Prostate gland (tissue), 2 donors: ENCODE measurements around the gene RABL3. TPM values are rescaled to one million over a fixed set of nuclear protein-coding genes. Genes with fewer than 3 reads are reported as not detected.
"Not testable (repeated sequence)": the region's sequence is repeated elsewhere in the genome, so short reads cannot be mapped to it uniquely, and the experiment has no call there.

ENCODE experiments used
- DNase-seq: peaks from one replicate; pipeline ENCODE4 v3.0.0-alpha.2; 2019; ENCODE audit warnings: low spot score
- H3K27ac ChIP-seq, 2 donors: fragments of 200-600 bp; sonication (generic); 2 replicates each; pipeline ENCODE4 v1.5.1; 2017 to 2019
- H3K27me3 ChIP-seq: fragments of 200-600 bp; sonication (generic); replicated peaks from 2 replicates; pipeline ENCODE4 v1.5.1; 2019; ENCODE audit not compliant: insufficient read depth
- H3K36me3 ChIP-seq, 2 donors: fragments of 200-600 bp; sonication (generic); 1 replicate in 1 of 2; 2 replicates in 1 of 2; pipeline versions ENCODE4 v1.5.1 to v1.8.1; 2017 to 2019
- H3K4me1 ChIP-seq: fragments of 200-600 bp; sonication (generic); replicated peaks from 2 replicates; pipeline ENCODE4 v1.5.1; 2019
- H3K4me3 ChIP-seq, 2 donors: fragments of 200-600 bp; sonication (generic); 2 replicates each; pipeline ENCODE4 v1.5.1; 2017 to 2019
- H3K9me3 ChIP-seq: fragments of 200-600 bp; sonication (generic); 2 replicates; pipeline ENCODE4 v1.5.1; 2017
- CTCF ChIP-seq, 4 experiments: fragments of 200-600 bp in 2 of 4; fragments of 450-650 bp in 2 of 4; sonication (generic) in 2 of 4; IDR thresholded peaks; 1 replicate in 3 of 4; 2 replicates in 1 of 4; pipeline ENCODE4 v1.5.1; 2016 to 2019; ENCODE audit warnings: antibody characterized with exemption in 4 of 4, mild to moderate bottlenecking in 2 of 4, moderate library complexity in 2 of 4
- POLR2A ChIP-seq: fragments of 450-650 bp; IDR thresholded peaks from one replicate; pipeline ENCODE4 v1.6.1; 2016; ENCODE audit warnings: antibody characterized with exemption, mild to moderate bottlenecking
- POLR2AphosphoS5 ChIP-seq: sonication (generic); formaldehyde crosslinking; IDR thresholded peaks from one replicate; pipeline ENCODE4 v1.6.1; 2017; ENCODE audit warnings: antibody characterized with exemption
- WGBS: methylation state at CpG from one replicate; pipeline ENCODE4 v1.1.5; 2018; 5-methylcytosine and 5-hydroxymethylcytosine counted together
- intact Hi-C: fragments of 100-400 bp; cut with DNase I; formaldehyde crosslinking; loops from one replicate; pipeline ENCODE4 v1.14.2; 2022
- total RNA-seq, 2 donors: library from RNA; depleted of rRNA; stranded (reverse); fragments of >200 nt; gene quantifications; one replicate each; pipeline ENCODE4 v1.1.0, GENCODE V29; 2016

Gene RABL3
- total RNA-seq, 2 donors from 2014 or later: 13.5 to 24.2 TPM

GRCh38 chr3:120726791-120727190, 15.5 kb downstream of the RABL3 start:
- no peaks in the 10 kb centered on the region for H3K36me3 ChIP-seq
- WGBS: 88% methylated on average over 1 of the region's 1 CpG
- H3K4me3 ChIP-seq: no peak overlapping the region
- TF ChIP-seq POLR2AphosphoS5 (no peak), POLR2A (no peak), CTCF (IDR thresholded peaks at IDR 0.05) (no peak)
- no peaks in the 10 kb centered on the region for H3K4me1 ChIP-seq
- H3K27ac ChIP-seq: no peak overlapping the region
- DNase-seq: no peak
- H3K27me3 ChIP-seq: no peaks in the 10 kb centered on the region
- H3K9me3 ChIP-seq: no peaks in the 10 kb centered on the region
- intact Hi-C loops: no loop called here

- H3K9me3 ChIP-seq, H3K27ac ChIP-seq, intact Hi-C loops, H3K4me1 ChIP-seq, H3K36me3 ChIP-seq, H3K27me3 ChIP-seq: not testable (repeated sequence)
- 66% methylated on average over 20 of the region's 20 CpGs for WGBS
- peak overlapping the region in 1 of 2 donors; percentile 8 for H3K4me3 ChIP-seq
- peak; percentile 63 for DNase-seq
- peak; percentile 27 for TF ChIP-seq POLR2AphosphoS5
Observed at GRCh38 chr3:120719167-120719834, 23.0 kb downstream of the RABL3 start.

GRCh38 chr3:120713262-120713661, 29.1 kb downstream of the RABL3 start:
- DNase-seq: no peak
- intact Hi-C loops: no loop called here
- Histone ChIP-seq H3K4me3 (no peak overlapping the region), H3K27ac (no peak overlapping the region), H3K27me3 (no peaks in the 10 kb centered on the region), H3K4me1 (no peaks in the 10 kb centered on the region), H3K36me3 (no peaks in the 10 kb centered on the region), H3K9me3 (no peaks in the 10 kb centered on the region)
- TF ChIP-seq CTCF (IDR thresholded peaks at IDR 0.05) (no peak), POLR2A (no peak), POLR2AphosphoS5 (no peak)

- Histone ChIP-seq H3K36me3 (no peaks in the 10 kb centered on the region), H3K27me3 (no peaks in the 10 kb centered on the region), H3K27ac (no peak overlapping the region), H3K9me3 (no peaks in the 10 kb centered on the region), H3K4me1 (no peaks in the 10 kb centered on the region), H3K4me3 (no peak overlapping the region)
- no peak for DNase-seq
- WGBS: 86% methylated on average over 1 of the region's 1 CpG
- intact Hi-C loops: no loop called here
- no peak for TF ChIP-seq CTCF (IDR thresholded peaks at IDR 0.05)
- no peak for TF ChIP-seq POLR2A
- TF ChIP-seq POLR2AphosphoS5: no peak
Observed at GRCh38 chr3:120710369-120710768, 31.9 kb downstream of the RABL3 start.

- no peaks in the 10 kb centered on the region for H3K4me1 ChIP-seq
- no peak overlapping the region for H3K4me3 ChIP-seq
- DNase-seq: no peak
- H3K36me3 ChIP-seq: no peaks in the 10 kb centered on the region
- no peaks in the 10 kb centered on the region for H3K27me3 ChIP-seq
- H3K9me3 ChIP-seq: no peaks in the 10 kb centered on the region
- intact Hi-C loops: no loop called here
- no peak overlapping the region for H3K27ac ChIP-seq
- TF ChIP-seq CTCF (IDR thresholded peaks at IDR 0.05) (no peak), POLR2AphosphoS5 (no peak), POLR2A (no peak)
Observed at GRCh38 chr3:120708408-120708807, 33.9 kb downstream of the RABL3 start.
